Left forelimb (tissue), 1 donor: ENCODE data around the gene PRRG4.
"Not testable (repeated sequence)": the region's sequence is repeated elsewhere in the genome, so short reads cannot be mapped to it uniquely, and the experiment has no call there.

Experiments used
- DNase-seq: peaks from one replicate; pipeline ENCODE4 v3.0.0-alpha.2; 2018; ENCODE audit warnings: low spot score

Gene PRRG4

DNA sequence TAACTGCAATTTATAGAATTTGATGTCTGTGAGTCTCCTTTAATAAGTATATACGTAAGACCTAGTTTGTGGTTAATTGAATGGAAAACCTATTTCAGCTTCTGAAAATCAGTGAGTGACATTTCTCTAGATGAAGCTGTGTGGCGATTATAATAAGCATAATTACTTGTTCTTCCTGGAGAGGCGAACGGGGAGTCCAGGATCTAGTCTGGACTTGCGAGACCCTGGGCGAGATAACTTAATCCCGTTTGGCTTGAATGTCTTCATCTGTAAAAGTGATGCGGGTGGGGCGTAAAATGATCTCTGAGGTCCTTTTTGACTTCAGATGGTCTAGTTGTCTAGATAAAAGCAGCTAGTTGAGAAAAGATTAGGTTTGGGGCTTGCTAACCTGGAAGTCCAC is 1.1 kb downstream of the PRRG4 start:
- DNase-seq, result no peak

GRCh38 chr11:32831221-32831620 is 1.5 kb downstream of the PRRG4 start:
- no peak for DNase-seq

GRCh38 chr11:32833921-32834320 is 4.2 kb downstream of the PRRG4 start:
- no peak for DNase-seq

GRCh38 chr11:32836946-32837345 is 7.2 kb downstream of the PRRG4 start:
- DNase-seq, result no peak

GRCh38 chr11:32838505-32839274 is 9.0 kb downstream of the PRRG4 start:
- no peak for DNase-seq

DNA sequence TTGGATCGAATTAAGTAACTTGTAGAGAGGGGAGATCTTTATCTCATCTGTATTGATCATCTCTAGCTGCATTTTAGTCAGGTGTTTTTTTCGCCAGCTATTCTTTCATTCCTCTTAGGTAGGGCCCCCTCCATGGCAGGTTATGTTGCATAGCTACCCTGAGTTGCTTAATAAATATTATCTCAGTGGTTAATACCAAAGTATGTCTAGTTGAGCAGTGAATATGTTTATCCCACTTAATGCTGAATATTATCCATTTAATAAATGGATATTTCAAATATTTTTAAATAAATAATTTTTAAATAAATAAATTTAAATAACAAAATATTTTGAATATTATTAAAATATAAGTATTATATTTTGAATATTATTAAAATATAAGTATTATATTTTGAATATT is 9.6 kb downstream of the PRRG4 start:
- DNase-seq, result no peak

GRCh38 chr11:32840587-32840986 is 10.9 kb downstream of the PRRG4 start:
- DNase-seq, result no peak

DNA sequence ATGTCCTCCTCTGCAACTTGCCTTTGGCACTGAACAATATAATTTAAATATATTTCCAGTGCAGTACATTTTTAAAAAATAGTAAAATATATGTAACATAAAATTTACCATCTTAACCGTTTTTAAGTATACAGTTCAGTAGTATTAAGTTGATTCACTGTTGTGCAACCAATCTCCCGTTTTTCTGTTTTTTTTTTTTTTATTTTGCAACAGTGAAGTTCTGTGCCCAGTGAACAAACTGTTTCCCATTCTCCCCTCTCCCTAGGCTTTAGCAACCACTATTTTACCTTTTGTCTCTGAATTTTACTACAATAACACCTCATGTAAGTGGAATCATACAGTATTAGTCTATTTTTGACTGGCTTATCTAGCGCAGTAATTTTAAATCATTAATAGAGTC is 13.8 kb downstream of the PRRG4 start:
- DNase-seq, result no peak

DNA sequence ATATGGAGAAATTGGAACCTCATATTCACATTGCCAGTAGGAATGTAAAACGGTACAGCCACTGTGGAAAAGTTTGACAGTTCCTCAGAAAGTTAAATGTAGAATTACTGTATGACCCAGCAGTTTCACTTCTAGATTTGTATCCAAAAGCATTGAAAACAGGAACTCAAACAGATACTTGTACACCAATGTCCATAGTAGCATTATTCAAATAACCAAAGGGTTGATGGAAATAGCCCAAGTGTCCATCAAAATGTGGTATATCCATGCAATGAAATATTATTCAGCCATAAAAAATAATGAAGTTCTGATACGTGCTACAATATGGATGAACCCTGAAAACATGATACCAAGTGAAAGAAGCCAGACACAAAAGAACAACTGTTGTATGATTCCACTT is 17.8 kb downstream of the PRRG4 start:
- DNase-seq, result no peak

DNA sequence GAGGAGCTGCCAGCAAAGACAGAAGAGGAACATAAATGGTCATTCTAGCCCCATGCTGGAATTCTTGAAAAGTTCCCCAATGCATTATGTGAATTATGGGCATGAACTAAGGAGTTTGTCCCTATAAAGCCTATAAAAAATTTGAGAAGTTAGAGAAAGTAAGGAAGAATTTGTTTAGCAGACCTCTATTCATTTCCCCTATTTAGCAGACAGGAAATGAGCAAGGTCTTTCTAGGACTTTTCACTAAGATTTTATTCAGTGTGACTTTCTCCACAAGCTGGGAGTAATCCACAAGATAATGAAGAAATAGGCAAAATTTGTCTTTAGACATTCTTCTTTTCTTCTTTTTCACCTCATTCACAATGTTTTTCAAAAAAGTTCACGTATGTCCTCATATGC is 20.0 kb downstream of the PRRG4 start:
- no peak for DNase-seq

GRCh38 chr11:32851251-32851650 is 21.5 kb downstream of the PRRG4 start:
- DNase-seq, result no peak

DNA sequence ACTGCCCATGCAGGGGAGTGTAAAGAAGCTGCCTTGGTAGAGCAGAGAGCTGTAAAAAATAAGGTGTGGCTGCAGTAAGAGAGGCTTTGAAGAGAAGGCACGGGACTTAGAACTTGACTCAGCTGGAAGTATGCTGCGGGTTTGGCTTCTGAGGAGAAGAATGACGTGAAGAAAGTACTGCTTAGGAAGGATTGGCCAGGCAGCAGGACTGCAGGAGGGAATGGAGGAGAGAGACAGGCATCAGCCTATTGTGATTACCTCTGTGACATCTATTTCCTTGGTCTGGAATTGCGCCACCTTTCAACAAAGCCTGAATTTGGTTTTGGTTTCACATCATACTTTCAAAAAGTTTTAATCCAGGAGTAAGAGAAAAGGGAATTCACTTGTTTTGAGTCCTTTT is 22.5 kb downstream of the PRRG4 start:
- no peak for DNase-seq

DNA sequence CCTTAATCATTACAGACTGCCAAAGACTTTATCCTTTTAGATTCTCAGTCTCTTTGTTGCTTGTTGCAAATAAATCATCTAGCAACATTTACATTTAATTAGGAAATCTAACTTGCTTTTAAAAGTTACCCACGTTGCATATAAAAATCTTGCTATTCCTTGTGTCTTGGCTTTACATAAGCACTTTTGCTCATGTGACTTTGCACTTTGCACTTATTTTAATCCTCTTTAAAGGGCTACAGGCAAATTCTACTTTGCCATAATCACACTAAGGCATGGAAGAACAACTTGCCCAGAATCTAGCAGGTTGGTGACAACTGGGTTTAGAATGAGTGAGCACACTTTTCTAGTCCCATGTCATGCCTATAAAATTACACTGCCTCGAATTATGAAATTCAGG is 25.9 kb downstream of the PRRG4 start:
- no peak for DNase-seq

- DNase-seq, result no peak
Observed at GRCh38 chr11:32858731-32859130, 29.0 kb downstream of the PRRG4 start.

DNA sequence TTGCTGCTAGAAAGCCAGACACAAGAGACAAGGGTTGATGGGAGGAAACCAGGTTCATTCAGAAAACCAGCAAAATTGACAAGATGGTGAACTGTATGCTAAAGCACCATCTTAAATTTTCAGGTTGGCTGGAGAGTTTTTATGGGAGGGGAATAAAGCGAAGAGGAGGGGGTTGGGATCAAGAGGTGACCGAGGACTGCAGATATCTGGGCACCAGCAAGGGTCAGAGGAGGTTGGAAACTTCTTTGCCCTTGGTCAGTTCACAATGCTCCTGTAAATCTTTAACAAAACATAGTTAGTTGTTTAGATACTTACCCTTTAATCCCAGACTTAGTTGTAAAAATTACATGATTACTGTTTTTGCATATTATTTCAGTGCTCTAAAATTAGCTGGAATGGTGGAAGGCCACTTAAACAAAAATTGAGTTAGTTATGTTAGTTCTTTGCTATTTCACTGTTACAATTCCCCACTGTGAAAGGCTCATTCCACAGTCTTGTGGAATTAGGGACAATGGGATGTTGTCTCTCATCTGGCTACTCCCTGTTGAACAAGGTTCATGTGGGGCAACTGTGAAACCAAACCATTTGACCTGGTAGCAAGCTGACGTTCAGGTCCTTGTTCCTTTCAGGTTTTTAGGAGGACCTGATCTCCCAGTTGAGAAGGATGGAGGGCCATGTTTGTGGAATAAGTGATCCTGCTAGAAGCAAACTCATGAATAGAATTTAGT is 32.3 kb downstream of the PRRG4 start:
- no peak for DNase-seq

DNA sequence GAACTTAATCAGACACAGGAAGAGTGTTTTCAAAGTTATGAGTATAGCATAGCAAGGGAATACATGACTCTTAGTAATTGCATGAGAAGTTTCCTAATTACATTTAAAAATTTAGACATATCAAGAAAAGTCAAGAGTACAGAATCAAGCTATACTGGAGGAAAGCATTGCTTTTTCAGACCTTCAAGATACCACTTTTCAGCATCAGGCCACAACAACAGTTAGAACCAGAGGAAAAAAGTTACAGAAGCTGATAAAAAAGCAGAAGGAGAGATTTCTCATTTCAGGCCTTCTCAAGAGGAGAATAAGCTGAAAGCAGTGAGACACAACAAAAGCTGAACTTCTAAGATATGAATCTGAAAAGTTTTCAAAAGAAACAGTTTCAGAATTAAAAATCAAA is 34.8 kb downstream of the PRRG4 start:
- no peak for DNase-seq

GRCh38 chr11:32868752-32869151 is 39.0 kb downstream of the PRRG4 start:
- not testable (repeated sequence) for DNase-seq

- no peak for DNase-seq
Observed at GRCh38 chr11:32870676-32871075, 40.9 kb downstream of the PRRG4 start.

- DNase-seq, result no peak
Observed at GRCh38 chr11:32874132-32874531, 44.4 kb downstream of the PRRG4 start.

GRCh38 chr11:32881286-32881685 is 51.6 kb downstream of the PRRG4 start:
- DNase-seq, result no peak

DNA sequence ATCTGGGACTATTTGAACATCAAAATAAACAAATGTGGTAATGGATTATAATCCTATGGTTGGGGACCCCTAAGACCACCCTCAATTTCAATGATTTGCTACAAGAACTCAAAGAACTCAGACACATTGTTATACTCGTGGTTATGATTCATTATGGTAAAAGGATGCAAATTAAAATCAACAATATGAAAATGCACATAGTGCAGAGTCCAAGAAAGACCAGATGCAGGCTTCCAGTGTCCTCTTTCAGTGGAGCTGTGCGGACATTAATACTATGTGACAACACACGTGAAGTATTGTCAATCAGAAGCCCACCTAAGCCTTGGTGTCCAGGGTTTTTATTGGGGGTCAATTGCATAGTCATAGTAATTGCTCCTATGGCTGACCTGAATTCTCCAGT is 53.7 kb downstream of the PRRG4 start:
- DNase-seq, result no peak

- DNase-seq, result no peak
Observed at GRCh38 chr11:32884023-32884422, 54.3 kb downstream of the PRRG4 start.

DNA sequence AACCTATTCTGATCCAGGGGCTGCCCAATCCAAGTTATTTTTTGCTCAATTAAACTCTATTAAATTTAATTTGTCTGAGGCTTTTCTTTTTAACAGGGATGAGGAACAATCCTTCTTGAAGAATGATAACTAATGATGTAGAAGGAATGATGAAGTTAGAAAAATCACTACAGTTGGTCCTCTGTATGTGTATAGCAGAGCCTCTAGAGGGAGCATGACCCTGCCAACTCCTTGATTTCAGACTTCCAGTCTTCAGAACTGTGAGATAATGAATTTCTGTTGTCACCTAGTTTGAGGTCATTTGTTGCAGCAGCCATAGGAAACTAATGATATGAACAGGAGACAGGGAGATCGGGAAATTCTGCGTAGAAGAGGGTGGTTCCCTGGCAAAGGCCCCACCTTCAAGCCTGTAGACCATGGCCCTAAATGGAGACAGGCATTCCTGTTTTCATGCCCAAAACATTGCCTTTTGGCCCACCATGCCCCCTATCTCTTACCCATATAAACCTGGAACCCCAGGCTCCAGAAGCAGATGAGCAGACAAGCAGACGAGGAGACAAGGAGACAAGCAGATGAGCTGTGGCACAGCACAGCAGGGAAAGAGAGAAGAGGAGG is 55.1 kb downstream of the PRRG4 start:
- no peak for DNase-seq
